Uterus (tissue), 2 donors: Measurements from ENCODE around the gene FLYWCH1.

Experiments used
- POLR2A ChIP-seq, 2 donors: fragments of 450-650 bp; IDR thresholded peaks; one replicate each; pipeline ENCODE4 v1.6.1; 2016; ENCODE audit warnings: antibody characterized with exemption in 2 of 2, mild to moderate bottlenecking in 1 of 2, moderate library complexity in 1 of 2
- TF ChIP-seq, protein P1 (sequence below), 4 experiments: fragments of 200-600 bp in 2 of 4; fragments of 450-650 bp in 2 of 4; sonication (generic) in 2 of 4; IDR thresholded peaks; one replicate each; pipeline ENCODE4 v1.5.1; 2016 to 2019; ENCODE audit warnings: antibody characterized with exemption in 4 of 4, mild to moderate bottlenecking in 2 of 4, moderate library complexity in 1 of 4

DNA sequence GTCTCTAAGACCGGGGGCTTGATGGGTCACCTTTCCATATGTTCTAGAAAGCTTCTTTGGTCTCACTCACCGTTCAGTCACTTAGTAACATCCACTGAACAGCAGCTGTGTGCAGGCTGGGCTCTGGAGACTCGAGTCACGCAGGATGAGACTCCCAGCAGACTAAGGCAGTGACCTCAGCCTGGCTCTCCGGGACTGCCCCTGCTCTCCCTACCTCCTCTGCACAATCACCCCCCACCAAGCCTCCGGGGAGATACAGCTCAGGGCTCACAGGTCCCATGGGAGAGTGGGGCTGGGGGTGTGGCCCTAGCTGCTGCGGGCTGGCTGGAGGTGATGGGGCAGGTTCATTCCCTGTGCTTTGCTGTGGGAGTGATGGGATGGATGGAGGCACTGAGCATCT is 14.6 kb upstream of the FLYWCH1 start:
- no peak for TF ChIP-seq POLR2A (IDR thresholded peaks at IDR 0.05)
- TF ChIP-seq, protein P1, sequence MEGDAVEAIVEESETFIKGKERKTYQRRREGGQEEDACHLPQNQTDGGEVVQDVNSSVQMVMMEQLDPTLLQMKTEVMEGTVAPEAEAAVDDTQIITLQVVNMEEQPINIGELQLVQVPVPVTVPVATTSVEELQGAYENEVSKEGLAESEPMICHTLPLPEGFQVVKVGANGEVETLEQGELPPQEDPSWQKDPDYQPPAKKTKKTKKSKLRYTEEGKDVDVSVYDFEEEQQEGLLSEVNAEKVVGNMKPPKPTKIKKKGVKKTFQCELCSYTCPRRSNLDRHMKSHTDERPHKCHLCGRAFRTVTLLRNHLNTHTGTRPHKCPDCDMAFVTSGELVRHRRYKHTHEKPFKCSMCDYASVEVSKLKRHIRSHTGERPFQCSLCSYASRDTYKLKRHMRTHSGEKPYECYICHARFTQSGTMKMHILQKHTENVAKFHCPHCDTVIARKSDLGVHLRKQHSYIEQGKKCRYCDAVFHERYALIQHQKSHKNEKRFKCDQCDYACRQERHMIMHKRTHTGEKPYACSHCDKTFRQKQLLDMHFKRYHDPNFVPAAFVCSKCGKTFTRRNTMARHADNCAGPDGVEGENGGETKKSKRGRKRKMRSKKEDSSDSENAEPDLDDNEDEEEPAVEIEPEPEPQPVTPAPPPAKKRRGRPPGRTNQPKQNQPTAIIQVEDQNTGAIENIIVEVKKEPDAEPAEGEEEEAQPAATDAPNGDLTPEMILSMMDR (IDR thresholded peaks at IDR 0.05): no peak
